SK-N-DZ (cell line): ENCODE results near the gene FOXD3. TPM values are rescaled to one million over a fixed set of nuclear protein-coding genes. Genes with fewer than 3 reads are reported as not detected.

Experiments used
- DNase-seq: peaks from one replicate; pipeline ENCODE4 v3.0.0-alpha.2; 2015; ENCODE audit warnings: low spot score
- polyA plus RNA-seq, 2 experiments: library from polyadenylated mRNA; depleted of rRNA; stranded (reverse); fragments of >200 nt; gene quantifications; 2 replicates each; pipeline ENCODE4 v1.2.3, GENCODE V29; 2014

The FOXD3 gene
- polyA plus RNA-seq (2014; cell fraction: cytosol; rRNA removed) = not detected in 2 replicates
- polyA plus RNA-seq (2014; cell fraction: nucleus; rRNA removed) = not detected in 2 replicates

- DNase-seq = peak; percentile 29
These were observed at the start of gene FOXD3 for GRCh38 chr1:63322114-63322943. Gene FOXD3 (plus strand): TSS chr1:63322567. CDS start chr1:63323059, 492 bp downstream.

GRCh38 chr1:63272811-63273210 lies 49.6 kb upstream of the FOXD3 start:
- DNase-seq = no peak

GRCh38 chr1:63274371-63274770 lies 48.0 kb upstream of the FOXD3 start:
- DNase-seq = no peak

GRCh38 chr1:63274979-63275378 lies 47.4 kb upstream of the FOXD3 start:
- no peak for DNase-seq

- DNase-seq = no peak
These were observed 45.7 kb upstream of the FOXD3 start for GRCh38 chr1:63276624-63277023.

GRCh38 chr1:63277195-63278192 lies 44.9 kb upstream of the FOXD3 start:
- no peak for DNase-seq

DNA sequence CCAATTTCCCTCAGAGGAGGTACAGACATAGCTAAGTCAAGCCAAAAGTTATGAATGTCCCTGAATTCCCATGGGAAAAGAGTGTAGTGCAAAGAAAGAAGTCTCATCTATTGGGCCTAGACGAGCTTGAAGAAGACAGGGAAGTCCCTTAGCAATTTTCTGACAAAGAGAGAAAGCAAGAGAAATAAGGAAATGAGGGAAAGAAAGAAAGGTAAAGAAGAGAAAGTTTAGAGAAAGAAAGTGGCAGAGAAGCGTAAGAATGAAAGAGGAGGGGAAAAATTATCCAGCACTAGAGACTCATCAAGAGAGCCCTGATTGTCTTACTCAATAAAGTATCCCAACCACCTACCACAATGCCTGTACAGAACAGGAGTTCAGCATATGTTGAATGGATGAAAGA lies 40.6 kb upstream of the FOXD3 start:
- no peak for DNase-seq

- no peak for DNase-seq
These were observed 33.2 kb upstream of the FOXD3 start for GRCh38 chr1:63289135-63289534.

- no peak for DNase-seq
These were observed 27.4 kb upstream of the FOXD3 start for GRCh38 chr1:63294803-63295594.

- no peak for DNase-seq
These were observed 18.0 kb upstream of the FOXD3 start for GRCh38 chr1:63304410-63304809.

GRCh38 chr1:63305043-63305442 lies 17.3 kb upstream of the FOXD3 start:
- no peak for DNase-seq

GRCh38 chr1:63307196-63307794 lies 15.1 kb upstream of the FOXD3 start:
- DNase-seq = no peak

DNA sequence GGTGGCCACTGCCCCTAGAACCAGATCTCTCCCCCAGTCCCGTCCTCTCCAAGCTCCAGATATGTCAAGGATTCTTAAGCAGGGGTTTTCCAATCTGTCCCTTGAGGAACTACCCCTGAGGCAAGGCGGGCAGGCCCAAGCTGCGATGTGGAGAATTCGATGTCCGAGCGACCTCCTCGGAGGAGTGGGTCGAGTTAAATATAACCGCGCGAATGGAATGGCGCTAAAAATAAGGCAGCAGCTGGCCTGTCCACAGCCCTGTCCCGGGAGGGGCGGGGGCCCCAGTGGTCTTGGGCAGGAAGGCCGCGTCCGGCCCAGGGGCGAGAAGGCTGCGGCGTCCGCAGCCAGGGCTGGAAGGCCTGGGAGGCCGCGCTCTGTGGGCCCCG lies 5.8 kb upstream of the FOXD3 start:
- DNase-seq = no peak

GRCh38 chr1:63316984-63317816 lies 5.2 kb upstream of the FOXD3 start:
- DNase-seq = peak; percentile 74

DNA sequence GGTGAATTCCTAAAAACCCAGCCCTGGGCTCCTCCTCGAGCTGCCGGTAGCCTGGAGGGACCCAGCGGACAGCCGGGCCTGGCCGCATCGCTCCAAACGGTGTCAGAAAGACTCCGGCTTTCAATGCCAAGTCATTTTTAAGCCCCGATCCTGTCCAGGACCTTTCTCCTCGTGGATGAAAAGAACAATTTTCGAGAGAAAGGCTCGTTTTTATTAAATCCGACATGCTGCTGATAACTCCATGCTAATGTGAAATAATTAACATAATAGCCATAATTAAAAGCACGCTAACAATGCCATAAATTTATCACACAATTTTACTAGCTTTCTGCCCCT lies 4.6 kb upstream of the FOXD3 start:
- no peak for DNase-seq

- no peak for DNase-seq
These were observed 4.0 kb upstream of the FOXD3 start for GRCh38 chr1:63318201-63318979.

- no peak for DNase-seq
These were observed 3.0 kb upstream of the FOXD3 start for GRCh38 chr1:63319046-63320021.
